BE2C (cell line): ENCODE measurements around the gene SERTAD2.

ENCODE experiments used
- DNase-seq: peaks from one replicate; pipeline ENCODE4 v3.0.0-alpha.2; 2020
- H3K27me3 ChIP-seq: fragments of 250-450 bp; sonication (Bioruptor Pico); 2 replicates; pipeline ENCODE4 v1.5.1; 2020; ENCODE audit warnings: mild to moderate bottlenecking
- H3K36me3 ChIP-seq: fragments of 250-450 bp; sonication (Bioruptor Pico); 2 replicates; pipeline ENCODE4 v1.5.1; 2020; ENCODE audit warnings: mild to moderate bottlenecking
- H3K4me1 ChIP-seq: fragments of 250-450 bp; sonication (Bioruptor Pico); 2 replicates; pipeline ENCODE4 v1.5.1; 2020
- H3K4me3 ChIP-seq: 2 replicates; pipeline ENCODE4 v1.5.1; 2011; ENCODE audit warnings: low read depth, low read length
- H3K9me3 ChIP-seq: fragments of 250-450 bp; sonication (Bioruptor Pico); 2 replicates; pipeline ENCODE4 v1.5.1; 2020
- TF ChIP-seq, protein P1 (sequence below): IDR thresholded peaks from 2 replicates; pipeline ENCODE4 v1.5.1; 2012; ENCODE audit warnings: mild to moderate bottlenecking, low read depth, low read length

SERTAD2 gene

DNA sequence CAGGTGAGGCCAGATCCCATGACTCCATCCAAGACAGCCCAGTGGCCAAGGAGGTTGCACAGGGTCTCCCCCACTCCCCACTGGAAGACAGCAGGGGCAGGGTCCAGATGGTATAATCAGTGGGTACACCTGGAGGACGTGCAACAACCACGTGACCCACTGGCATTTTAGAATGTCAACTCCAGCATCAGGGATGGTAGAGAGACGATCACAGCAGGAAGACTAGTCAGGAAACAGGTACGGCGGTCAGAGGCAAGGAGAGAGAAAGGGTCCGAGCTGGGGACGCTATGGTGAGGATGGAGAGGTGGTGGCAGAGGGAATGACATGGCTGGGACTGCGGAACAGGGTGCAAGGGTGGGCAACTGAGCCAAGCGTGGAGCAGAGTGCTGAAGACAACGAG lies 23.0 kb downstream of the SERTAD2 start:
- TF ChIP-seq, protein P1, sequence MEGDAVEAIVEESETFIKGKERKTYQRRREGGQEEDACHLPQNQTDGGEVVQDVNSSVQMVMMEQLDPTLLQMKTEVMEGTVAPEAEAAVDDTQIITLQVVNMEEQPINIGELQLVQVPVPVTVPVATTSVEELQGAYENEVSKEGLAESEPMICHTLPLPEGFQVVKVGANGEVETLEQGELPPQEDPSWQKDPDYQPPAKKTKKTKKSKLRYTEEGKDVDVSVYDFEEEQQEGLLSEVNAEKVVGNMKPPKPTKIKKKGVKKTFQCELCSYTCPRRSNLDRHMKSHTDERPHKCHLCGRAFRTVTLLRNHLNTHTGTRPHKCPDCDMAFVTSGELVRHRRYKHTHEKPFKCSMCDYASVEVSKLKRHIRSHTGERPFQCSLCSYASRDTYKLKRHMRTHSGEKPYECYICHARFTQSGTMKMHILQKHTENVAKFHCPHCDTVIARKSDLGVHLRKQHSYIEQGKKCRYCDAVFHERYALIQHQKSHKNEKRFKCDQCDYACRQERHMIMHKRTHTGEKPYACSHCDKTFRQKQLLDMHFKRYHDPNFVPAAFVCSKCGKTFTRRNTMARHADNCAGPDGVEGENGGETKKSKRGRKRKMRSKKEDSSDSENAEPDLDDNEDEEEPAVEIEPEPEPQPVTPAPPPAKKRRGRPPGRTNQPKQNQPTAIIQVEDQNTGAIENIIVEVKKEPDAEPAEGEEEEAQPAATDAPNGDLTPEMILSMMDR, result no peak
- peaks cover 8% of the 10 kb centered on the region for H3K4me1 ChIP-seq
- no peaks in the 10 kb centered on the region for H3K9me3 ChIP-seq
- no peak overlapping the region for H3K4me3 ChIP-seq
- H3K36me3 ChIP-seq, result no peaks in the 10 kb centered on the region
- no peak for DNase-seq
- no peaks in the 10 kb centered on the region for H3K27me3 ChIP-seq

DNA sequence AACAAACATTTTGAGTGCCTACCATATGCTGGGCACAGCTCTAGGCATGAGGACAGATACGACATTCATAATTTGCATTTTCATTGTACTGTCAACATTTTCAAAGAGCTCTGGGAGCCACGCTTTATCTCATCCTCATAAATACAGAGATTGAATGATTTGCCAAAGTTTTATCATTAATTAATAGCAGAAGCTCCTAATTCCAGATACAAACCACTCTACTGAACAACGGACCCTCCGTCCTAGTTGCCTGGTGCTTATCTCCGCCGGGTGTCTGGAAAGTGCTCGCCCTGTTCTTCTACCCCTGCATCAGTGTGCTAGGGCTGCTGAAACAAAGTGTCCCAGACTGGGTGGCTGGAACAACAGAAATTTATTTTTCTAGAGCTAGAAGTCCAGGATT lies 23.8 kb downstream of the SERTAD2 start:
- Histone ChIP-seq H3K4me3 (no peak overlapping the region; the same call in 1 of the 2 replicates), H3K36me3 (no peaks in the 10 kb centered on the region), H3K27me3 (no peaks in the 10 kb centered on the region), H3K9me3 (no peaks in the 10 kb centered on the region), H3K4me1 (peaks cover 8% of the 10 kb centered on the region)
- TF ChIP-seq, protein P1, result no peak
- peak; percentile 46 for DNase-seq

DNA sequence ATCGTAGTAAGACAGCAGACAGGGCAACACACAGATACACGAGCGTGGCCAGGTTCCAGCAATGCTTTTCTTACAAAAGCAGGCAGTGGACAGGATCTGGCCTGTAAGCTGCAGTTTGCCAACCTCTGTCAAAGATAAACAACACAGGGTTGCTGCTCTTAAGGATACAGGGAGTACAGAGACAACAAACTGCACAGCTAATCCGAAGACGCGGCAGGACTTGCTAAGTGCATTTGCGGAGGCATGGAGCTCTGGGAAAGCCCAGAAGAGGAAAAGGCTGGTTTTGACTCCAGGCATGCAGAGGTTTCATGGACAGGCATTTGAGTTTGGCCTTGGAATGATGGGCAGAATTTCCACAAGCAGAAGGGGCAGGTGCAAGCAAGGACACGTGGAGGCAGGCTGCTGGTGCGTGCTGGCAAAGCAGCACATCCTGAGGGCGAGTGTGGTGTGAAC lies 24.4 kb downstream of the SERTAD2 start:
- Histone ChIP-seq H3K9me3 (no peaks in the 10 kb centered on the region), H3K36me3 (no peaks in the 10 kb centered on the region), H3K4me3 (no peak overlapping the region), H3K27me3 (no peaks in the 10 kb centered on the region), H3K4me1 (peaks cover 8% of the 10 kb centered on the region)
- peak; percentile 48 for DNase-seq
- TF ChIP-seq, protein P1, result no peak

DNA sequence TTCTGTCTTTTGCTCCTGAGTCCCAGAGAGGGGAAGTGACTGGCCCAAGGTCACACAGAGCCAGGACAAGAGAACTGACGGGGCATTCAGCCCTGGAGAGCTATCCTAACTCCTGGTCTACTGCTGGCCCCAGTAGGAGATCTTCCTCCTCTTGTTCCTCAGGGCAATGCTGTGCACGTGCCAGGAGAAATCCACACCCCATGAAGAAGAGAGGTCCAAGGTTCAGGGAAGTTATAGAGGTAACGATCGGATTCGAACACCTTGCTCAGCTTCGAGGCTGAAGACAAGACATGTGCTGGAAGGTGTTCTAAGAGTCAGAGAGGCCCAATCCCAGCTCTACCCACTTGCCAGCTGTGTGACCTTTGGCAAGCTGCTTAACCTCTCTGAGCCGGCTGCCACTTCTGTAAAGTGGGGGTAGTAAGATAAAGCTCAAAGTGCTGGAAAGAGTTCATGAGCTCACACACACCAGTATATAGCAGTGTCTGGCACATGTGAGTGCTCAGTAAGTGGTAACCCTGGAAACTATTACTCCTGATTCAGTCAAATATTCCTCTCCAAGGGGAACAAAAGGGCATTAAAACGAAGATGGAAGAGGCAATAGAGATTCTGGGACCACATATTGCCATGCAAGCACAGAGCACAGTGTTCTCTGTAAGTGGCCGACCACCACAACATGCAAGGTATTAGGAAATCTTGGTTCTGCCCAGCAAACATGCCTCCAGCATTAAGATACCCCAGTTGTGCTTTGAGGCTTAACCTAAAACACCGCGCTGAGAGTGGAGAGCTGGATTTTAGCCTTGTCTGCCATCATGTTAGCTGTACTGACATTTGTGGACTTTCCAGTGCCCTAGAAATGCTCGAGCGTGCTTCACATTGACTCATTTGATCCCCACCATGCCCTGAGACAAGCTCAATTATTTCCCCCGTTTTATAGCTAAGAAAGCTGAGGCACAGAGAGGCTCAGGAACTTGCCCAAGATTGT lies 25.6 kb downstream of the SERTAD2 start:
- H3K4me3 ChIP-seq, result no peak overlapping the region
- no peaks in the 10 kb centered on the region for H3K9me3 ChIP-seq
- H3K27me3 ChIP-seq, result no peaks in the 10 kb centered on the region
- DNase-seq, result no peak
- H3K36me3 ChIP-seq, result no peaks in the 10 kb centered on the region
- H3K4me1 ChIP-seq, result peaks cover 8% of the 10 kb centered on the region
- TF ChIP-seq, protein P1, result no peak

DNA sequence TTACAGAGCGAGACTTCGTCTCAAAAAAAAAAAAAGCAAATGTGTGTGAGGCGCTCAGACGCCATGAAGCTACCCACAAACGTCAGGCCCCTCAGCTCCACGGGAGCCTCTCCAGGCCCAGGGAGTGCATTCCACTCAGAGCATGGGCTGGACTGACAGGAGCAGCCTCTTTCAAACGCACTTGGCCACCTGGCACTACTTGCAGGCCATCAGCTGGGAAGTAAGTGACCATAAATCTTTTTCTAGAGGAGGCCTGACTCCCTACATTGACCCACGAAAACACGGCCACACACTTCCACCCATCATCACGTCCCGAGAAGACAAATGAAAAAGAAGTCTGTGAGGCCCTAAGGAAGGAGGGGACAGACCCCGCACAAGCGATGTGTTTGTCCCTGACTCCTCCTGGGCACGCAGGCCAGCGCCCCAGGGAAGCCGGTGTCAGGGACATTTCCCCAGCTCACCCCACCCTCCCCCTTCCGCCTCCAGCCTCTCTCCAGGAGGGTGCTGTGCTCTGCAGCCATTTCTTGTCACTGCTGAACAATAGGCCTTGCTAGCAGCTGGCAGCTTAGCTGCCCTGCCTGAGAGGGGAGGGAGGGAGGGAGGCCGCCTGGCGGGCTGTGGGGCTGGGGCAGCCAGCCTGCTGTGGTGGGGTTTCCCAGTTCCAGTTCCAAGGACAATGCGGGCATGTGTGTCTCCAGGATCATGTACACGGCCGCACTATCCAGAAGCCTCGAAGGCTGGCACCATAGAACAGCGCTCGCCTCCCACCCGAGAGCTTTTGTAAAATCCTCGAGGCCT lies 26.6 kb downstream of the SERTAD2 start:
- Histone ChIP-seq H3K9me3 (no peaks in the 10 kb centered on the region), H3K4me1 (peaks cover 8% of the 10 kb centered on the region), H3K27me3 (no peaks in the 10 kb centered on the region), H3K36me3 (no peaks in the 10 kb centered on the region), H3K4me3 (no peak overlapping the region)
- DNase-seq, result peak; percentile 43
- TF ChIP-seq, protein P1, result no peak
